WTC11 (cell line): Measurements from ENCODE around the gene RP2. TPM values are rescaled to one million over a fixed set of nuclear protein-coding genes. Genes with fewer than 3 reads are reported as not detected.
A peak's percentile ranks its signal among the peaks of the same experiment; 100 is the strongest.

Experiments
- ATAC-seq: fragments of 200-7000 bp; cut with Tn5 transposase; 2 replicates; pipeline ENCODE4 v1.10.0; 2021; ENCODE audit warnings: mild to moderate bottlenecking, moderate library complexity
- CTCF ChIA-PET: fragments of 300-600 bp; sonication (Branson Sonifier 250); formaldehyde crosslinking; loops from one replicate; lab custom pipeline; 2021; ENCODE audit warnings: antibody characterized with exemption; lab: Charles Lee
- POLR2A ChIA-PET: fragments of 350-600 bp; sonication (Branson Sonifier 250); formaldehyde crosslinking; loops from one replicate; lab custom pipeline; 2021; ENCODE audit warnings: antibody characterized with exemption; lab: Charles Lee
- DNase-seq: peaks from one replicate; pipeline ENCODE4 v3.0.0; 2021; ENCODE audit warnings: low spot score
- H3K27ac Mint-ChIP-seq: 2 replicates; pipeline ENCODE4 v1.8.0; 2021; ENCODE audit warnings: mixed read lengths
- H3K27me3 Mint-ChIP-seq: 2 replicates; pipeline ENCODE4 v1.8.0; 2021; ENCODE audit warnings: low read depth, mild to moderate bottlenecking, moderate library complexity, mixed read lengths
- H3K36me3 Mint-ChIP-seq: 2 replicates; pipeline ENCODE4 v1.8.0; 2021; ENCODE audit warnings: mixed read lengths
- H3K4me1 Mint-ChIP-seq: 2 replicates; pipeline ENCODE4 v1.8.0; 2022; ENCODE audit warnings: mixed read lengths
- H3K4me3 Mint-ChIP-seq: 2 replicates; pipeline ENCODE4 v1.8.0; 2021; ENCODE audit warnings: mild to moderate bottlenecking, moderate library complexity, mixed read lengths
- H3K9me3 Mint-ChIP-seq: 2 replicates; pipeline ENCODE4 v1.8.0; 2021; ENCODE audit warnings: mixed read lengths
- ATF6 ChIP-seq: sonication (generic); formaldehyde crosslinking; IDR thresholded peaks from 2 replicates; pipeline ENCODE4 v1.8.1; 2023; ENCODE audit warnings: mild to moderate bottlenecking, missing genetic modification reagents
- E2F4 ChIP-seq: sonication (generic); formaldehyde crosslinking; IDR thresholded peaks from 2 replicates; pipeline ENCODE4 v1.8.1; 2022; ENCODE audit warnings: low read depth, mild to moderate bottlenecking, moderate library complexity, missing genetic modification reagents, borderline replicate concordance
- ERG ChIP-seq: fragments of 250-450 bp; sonication (Bioruptor Pico); IDR thresholded peaks from 2 replicates; pipeline ENCODE4 v1.8.0; 2021; ENCODE audit warnings: mild to moderate bottlenecking
- IRF1 ChIP-seq: sonication (generic); formaldehyde crosslinking; IDR thresholded peaks from 2 replicates; pipeline ENCODE4 v1.8.0; 2023; ENCODE audit warnings: missing genetic modification reagents
- NFATC4 ChIP-seq: fragments of 250-450 bp; sonication (Bioruptor Pico); IDR thresholded peaks from 2 replicates; pipeline ENCODE4 v1.9.0; 2021; ENCODE audit warnings: mild to moderate bottlenecking
- NFE2L1 ChIP-seq: sonication (generic); formaldehyde crosslinking; IDR thresholded peaks from 2 replicates; pipeline ENCODE4 v1.8.1; 2023; ENCODE audit warnings: missing genetic modification reagents
- NR3C1 ChIP-seq: sonication (generic); formaldehyde crosslinking; conservative IDR thresholded peaks from 2 replicates; pipeline ENCODE4 v1.8.1; 2023; ENCODE audit warnings: low read depth, mild to moderate bottlenecking, missing genetic modification reagents
- SMAD3 ChIP-seq: sonication (generic); formaldehyde crosslinking; IDR thresholded peaks from 2 replicates; pipeline ENCODE4 v1.8.0; 2022; ENCODE audit warnings: missing genetic modification reagents, mild to moderate bottlenecking, borderline replicate concordance
- TEAD1 ChIP-seq: sonication (generic); formaldehyde crosslinking; IDR thresholded peaks from 2 replicates; pipeline ENCODE4 v1.8.0; 2022; ENCODE audit warnings: mild to moderate bottlenecking, missing genetic modification reagents
- TEAD4 ChIP-seq: sonication (generic); formaldehyde crosslinking; IDR thresholded peaks from 2 replicates; pipeline ENCODE4 v1.8.0; 2022; ENCODE audit warnings: mild to moderate bottlenecking, missing genetic modification reagents
- ZNF416 ChIP-seq: fragments of 250-450 bp; sonication (Bioruptor Pico); IDR thresholded peaks from 2 replicates; pipeline ENCODE4 v1.9.0; 2021; ENCODE audit warnings: mild to moderate bottlenecking, inconsistent platforms
- ZNF425 ChIP-seq: fragments of 250-450 bp; sonication (Bioruptor Pico); conservative IDR thresholded peaks from 2 replicates; pipeline ENCODE4 v1.9.0; 2021; ENCODE audit warnings: mild to moderate bottlenecking
- total RNA-seq: library from RNA; stranded (reverse); gene quantifications from 3 replicates; pipeline ENCODE4 v1.2.3, GENCODE V29; 2021

Gene RP2
- total RNA-seq, 1 experiment from 2014 or later = 6.9 TPM

- TF ChIP-seq NR3C1 (CRISPR knock-in tag) = no peak
- TF ChIP-seq ZNF416 (CRISPR knock-in tag) = no peak
- TF ChIP-seq NFATC4 (CRISPR knock-in tag) = no peak
- DNase-seq (no peak), ATAC-seq (no peak)
- Mint-ChIP-seq H3K27me3 (no peaks in the 10 kb centered on the region), H3K27ac (no peak overlapping the region), H3K4me1 (peaks cover 19% of the 10 kb centered on the region), H3K4me3 (no peak overlapping the region), H3K9me3 (no peaks in the 10 kb centered on the region), H3K36me3 (peaks cover 3% of the 10 kb centered on the region; the same call in 1 of the 2 replicates)
- POLR2A ChIA-PET = interaction anchor here (0.7 kb wide), 1 partner anchor 1198 kb away, joined by 3 read pairs; no protein-coding TSS in a partner anchor
- CTCF ChIA-PET = no interaction called here
Observed at GRCh38 chrX:46876901-46877300, 40.1 kb downstream of the RP2 start.

GRCh38 chrX:46882266-46882665 is 45.4 kb downstream of the RP2 start:
- TF ChIP-seq TEAD4 (CRISPR knock-in tag) = no peak
- TF ChIP-seq TEAD1 (CRISPR knock-in tag) = no peak
- no peak for TF ChIP-seq E2F4 (CRISPR knock-in tag)
- no peak for TF ChIP-seq ERG (CRISPR knock-in tag)
- TF ChIP-seq ZNF425 (CRISPR knock-in tag) = no peak
- TF ChIP-seq IRF1 (CRISPR knock-in tag) = no peak
- no peak for TF ChIP-seq SMAD3
- TF ChIP-seq NFE2L1 = no peak
- POLR2A ChIA-PET = interaction anchor here (0.6 kb wide), 1 partner anchor 207 kb away, joined by 3 read pairs; no protein-coding TSS in a partner anchor
- no peak overlapping the region; the same call in 1 of the 2 replicates for H3K4me3 Mint-ChIP-seq

GRCh38 chrX:46884799-46885198 is 48.0 kb downstream of the RP2 start:
- DNase-seq = no peak
- Mint-ChIP-seq H3K27me3 (no peaks in the 10 kb centered on the region), H3K9me3 (no peaks in the 10 kb centered on the region), H3K4me3 (no peak overlapping the region), H3K4me1 (peaks cover 7% of the 10 kb centered on the region), H3K27ac (no peak overlapping the region), H3K36me3 (no peaks in the 10 kb centered on the region)
- no peak for ATAC-seq
- CTCF ChIA-PET = no interaction called here
- TF ChIP-seq ATF6 (CRISPR knock-in tag) = no peak
- TF ChIP-seq TEAD4 (CRISPR knock-in tag) = no peak
- POLR2A ChIA-PET = no interaction called here

More at GRCh38 chrX:46882266-46882665, 45.4 kb downstream of the RP2 start:
- DNase-seq = peak; percentile 11
- H3K9me3 Mint-ChIP-seq = no peaks in the 10 kb centered on the region
- H3K4me1 Mint-ChIP-seq = peaks cover 7% of the 10 kb centered on the region
- ATAC-seq = peak; percentile 93
- H3K27me3 Mint-ChIP-seq = no peaks in the 10 kb centered on the region
- CTCF ChIA-PET = interaction anchor here (0.9 to 1.8 kb wide), 2 partner anchors 21 to 262 kb away, joined by 3 to 5 read pairs; partner anchors contain the start of gene NDUFB11
- peaks cover 3% of the 10 kb centered on the region; the same call in 1 of the 2 replicates for H3K36me3 Mint-ChIP-seq
- peak overlapping the region; percentile 91 for H3K27ac Mint-ChIP-seq
